Trophoblast cell (in vitro differentiated cells and primary cell): ENCODE measurements around the gene PDIA3.

Source experiments
- DNase-seq, 2 donors: peaks; one replicate each; pipeline ENCODE4 v3.0.0-alpha.2; 2016
- H2AFZ ChIP-seq: 2 replicates; pipeline ENCODE4 v1.6.1; 2013; ENCODE audit warnings: low read length, moderate library complexity, mild to moderate bottlenecking; ENCODE audit not compliant: insufficient read depth, poor library complexity
- H2AK5ac ChIP-seq: 2 replicates; pipeline ENCODE4 v1.6.1; 2013; ENCODE audit warnings: mild to moderate bottlenecking, low read length
- H2BK120ac ChIP-seq: 2 replicates; pipeline ENCODE4 v1.6.1; 2013; ENCODE audit warnings: low read length, mild to moderate bottlenecking, moderate library complexity; ENCODE audit not compliant: insufficient read depth, poor library complexity
- H2BK12ac ChIP-seq: 2 replicates; pipeline ENCODE4 v1.6.1; 2013; ENCODE audit warnings: mild to moderate bottlenecking, low read length, moderate library complexity
- H2BK5ac ChIP-seq: 2 replicates; pipeline ENCODE4 v1.6.1; 2013; ENCODE audit warnings: low read length, low read depth, moderate library complexity, mild to moderate bottlenecking; ENCODE audit not compliant: poor library complexity
- H3K14ac ChIP-seq: 2 replicates; pipeline ENCODE4 v1.6.1; 2013; ENCODE audit warnings: mild to moderate bottlenecking, low read length
- H3K18ac ChIP-seq: 2 replicates; pipeline ENCODE4 v1.6.1; 2013; ENCODE audit warnings: mild to moderate bottlenecking, low read length
- H3K23ac ChIP-seq: 2 replicates; pipeline ENCODE4 v1.6.1; 2013; ENCODE audit warnings: low read length
- H3K27ac ChIP-seq: 2 replicates; pipeline ENCODE4 v1.5.1; 2013; ENCODE audit warnings: low read depth, mild to moderate bottlenecking, inconsistent platforms, low read length, moderate library complexity
- H3K27me3 ChIP-seq: 2 replicates; pipeline ENCODE4 v1.6.1; 2013; ENCODE audit warnings: inconsistent platforms, mild to moderate bottlenecking, low read length, moderate library complexity; ENCODE audit not compliant: insufficient read depth
- H3K36me3 ChIP-seq, 2 experiments: 1 replicate in 1 of 2; 2 replicates in 1 of 2; pipeline ENCODE4 v1.6.1; 2013; ENCODE audit warnings: low read length in 2 of 2, mild to moderate bottlenecking in 2 of 2, moderate library complexity in 1 of 2; ENCODE audit not compliant: insufficient read depth in 2 of 2, control insufficient read depth in 1 of 2
- H3K4ac ChIP-seq: 2 replicates; pipeline ENCODE4 v1.6.1; 2013; ENCODE audit warnings: low read depth, mild to moderate bottlenecking, low read length, moderate library complexity
- H3K4me1 ChIP-seq, 2 experiments: 1 replicate in 1 of 2; 2 replicates in 1 of 2; pipeline ENCODE4 v1.6.1; 2013; ENCODE audit warnings: low read length in 2 of 2, mild to moderate bottlenecking in 2 of 2, moderate library complexity in 1 of 2; ENCODE audit not compliant: insufficient read depth in 2 of 2, control insufficient read depth in 1 of 2
- H3K4me2 ChIP-seq: 2 replicates; pipeline ENCODE4 v1.6.1; 2013; ENCODE audit warnings: inconsistent platforms, mild to moderate bottlenecking, low read length, moderate library complexity
- H3K4me3 ChIP-seq: 2 replicates; pipeline ENCODE4 v1.5.1; 2013; ENCODE audit warnings: mild to moderate bottlenecking, low read depth, low read length, inconsistent platforms
- H3K79me1 ChIP-seq: one replicate; pipeline ENCODE4 v1.6.1; 2013; ENCODE audit warnings: low read length
- H3K79me2 ChIP-seq: 2 replicates; pipeline ENCODE4 v1.6.1; 2013; ENCODE audit warnings: low read length, mild to moderate bottlenecking; ENCODE audit not compliant: control insufficient read depth, insufficient read depth, poor library complexity
- H3K9ac ChIP-seq: 2 replicates; pipeline ENCODE4 v1.6.1; 2013; ENCODE audit warnings: mild to moderate bottlenecking, low read length
- H3K9me3 ChIP-seq: 2 replicates; pipeline ENCODE4 v1.6.1; 2013; ENCODE audit warnings: low read depth, mild to moderate bottlenecking, control low read depth, inconsistent platforms, low read length; ENCODE audit not compliant: insufficient read depth
- H4K12ac ChIP-seq: 2 replicates; pipeline ENCODE4 v1.6.1; 2013; ENCODE audit warnings: low read depth, mild to moderate bottlenecking, low read length, moderate library complexity
- H4K8ac ChIP-seq: 2 replicates; pipeline ENCODE4 v1.6.1; 2013; ENCODE audit warnings: low read depth, mild to moderate bottlenecking, low read length, moderate library complexity
- H4K91ac ChIP-seq: one replicate; pipeline ENCODE4 v1.6.1; 2013; ENCODE audit warnings: low read depth, mild to moderate bottlenecking, low read length, moderate library complexity
- WGBS: extraction: QIAGEN DNeasy Blood & Tissue Kit; methylation state at CpG from one replicate; pipeline ENCODE4 v1.1.7; 2013; ENCODE audit warnings: missing lambda C conversion rate; ENCODE audit not compliant: insufficient read length, insufficient coverage; ENCODE audit errors: extremely low coverage; 5-methylcytosine and 5-hydroxymethylcytosine counted together

The PDIA3 gene

DNA sequence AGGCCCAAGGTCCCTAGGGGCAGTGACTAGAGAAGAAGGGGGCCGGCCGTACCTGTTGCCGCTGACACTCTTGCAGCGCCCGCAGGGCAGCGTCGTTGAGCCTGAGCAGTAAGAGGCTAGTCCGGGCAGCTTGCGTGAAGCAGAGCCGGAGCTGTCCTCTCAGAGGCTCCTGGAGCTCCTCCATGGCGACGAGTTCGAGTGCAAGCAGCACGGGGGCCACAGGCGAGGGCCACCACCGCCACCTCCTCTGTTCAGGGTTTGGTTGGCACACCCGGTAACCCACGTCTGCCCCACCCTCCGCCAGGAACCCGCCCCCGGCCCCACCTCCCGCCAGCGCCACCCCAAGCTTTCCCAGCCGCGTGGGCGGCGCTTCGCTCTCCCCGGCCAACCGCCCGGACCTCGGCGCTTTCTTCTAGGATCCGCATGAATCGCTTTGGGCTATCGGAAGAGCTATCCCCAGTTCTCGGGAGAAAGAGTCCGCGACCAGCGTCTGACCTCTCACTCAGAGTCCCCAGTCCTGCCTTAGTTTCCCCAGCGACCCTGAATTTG lies 30.6 kb downstream of the PDIA3 start, which contains the start of gene ELL3:
Gene ELL3 (minus strand): TSS at position 249 of the 549 bp plus-strand sequence. CDS start 65 bp downstream, at position 184.
- peaks cover 3 to 12% of the 10 kb centered on the region in 2 experiments for H3K4me1 ChIP-seq
- no peak within 1 kb of the TSS for H3K27ac ChIP-seq
- no peaks in the 10 kb centered on the region for H3K9me3 ChIP-seq
- H4K12ac ChIP-seq = no peak within 1 kb of the TSS
- peaks cover 6 to 17% of the 10 kb centered on the region in 2 experiments for H3K36me3 ChIP-seq
- H4K91ac ChIP-seq = no peak within 1 kb of the TSS
- peak within 1 kb of the TSS; percentile 61 for H3K4me3 ChIP-seq
- no peak within 1 kb of the TSS for H2BK120ac ChIP-seq
- H3K79me1 ChIP-seq = peaks cover 2% of the 10 kb centered on the region
- H3K79me2 ChIP-seq = no peaks in the 10 kb centered on the region
- H3K9ac ChIP-seq = no peak within 1 kb of the TSS
- no peak within 1 kb of the TSS for H3K4ac ChIP-seq
- no peak within 1 kb of the TSS for H3K23ac ChIP-seq
- H3K14ac ChIP-seq = peak within 1 kb of the TSS; percentile 29
- H2BK5ac ChIP-seq = no peak within 1 kb of the TSS
- DNase-seq = peak; percentile 79
- peak within 1 kb of the TSS; percentile 70 for H4K8ac ChIP-seq
- peak within 1 kb of the TSS; percentile 95 for H2AFZ ChIP-seq
- no peaks in the 10 kb centered on the region for H3K27me3 ChIP-seq
- no peak within 1 kb of the TSS for H2BK12ac ChIP-seq
- H2AK5ac ChIP-seq = no peak within 1 kb of the TSS
- H3K18ac ChIP-seq = no peak within 1 kb of the TSS
- WGBS = no CpG with 5 or more reads among the region's 41 CpGs
- H3K4me2 ChIP-seq = peak within 1 kb of the TSS; percentile 73

DNA sequence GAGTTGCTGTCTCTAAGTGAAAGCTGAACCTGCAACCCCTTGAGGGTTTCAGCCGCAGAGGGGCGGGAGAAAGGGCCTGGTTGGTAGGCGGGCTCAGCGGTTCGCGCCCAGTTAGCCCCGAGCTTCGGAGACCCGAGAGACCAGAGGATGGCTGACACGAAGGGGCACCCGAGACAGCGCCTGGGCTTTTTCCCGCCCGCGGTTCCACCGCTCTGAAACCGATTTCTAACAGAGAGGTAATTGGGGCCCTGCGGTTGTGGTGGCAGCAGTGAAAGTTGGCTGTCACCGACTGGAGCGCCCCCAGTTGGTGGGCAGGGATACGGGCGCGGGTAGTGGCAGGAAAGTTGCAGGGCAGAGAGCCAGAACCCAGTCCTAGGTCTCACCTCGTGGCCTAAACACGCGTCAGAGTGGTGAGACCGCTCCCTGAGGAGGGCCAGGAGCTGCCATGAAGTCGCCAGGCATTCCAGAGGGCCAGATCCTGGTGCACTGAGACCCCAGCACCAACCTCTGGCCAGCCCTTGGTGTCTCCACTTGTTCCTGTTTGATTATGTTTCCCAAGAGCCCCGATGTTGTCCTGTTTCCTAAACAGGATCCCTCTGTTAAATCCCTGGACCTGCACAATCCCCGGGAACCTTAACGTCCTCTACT lies 31.2 kb downstream of the PDIA3 start:
- Histone ChIP-seq H3K4me3 (peak overlapping the region; percentile 61), H2BK120ac (no peak overlapping the region), H2BK5ac (no peak overlapping the region), H2AK5ac (no peak overlapping the region), H3K27me3 (no peaks in the 10 kb centered on the region), H3K36me3 (peaks cover 5 to 13% of the 10 kb centered on the region in 2 experiments), H4K91ac (no peak overlapping the region), H3K4me1 (peaks cover 3 to 12% of the 10 kb centered on the region in 2 experiments), H2BK12ac (no peak overlapping the region), H3K14ac (peak overlapping the region; percentile 29), H3K79me2 (no peaks in the 10 kb centered on the region), H3K4me2 (peak overlapping the region; percentile 73), H4K12ac (no peak overlapping the region), H3K9me3 (no peaks in the 10 kb centered on the region), H3K23ac (no peak overlapping the region), H4K8ac (peak overlapping the region; percentile 70), H3K79me1 (peaks cover 2% of the 10 kb centered on the region), H3K27ac (no peak overlapping the region), H3K18ac (no peak overlapping the region), H3K4ac (no peak overlapping the region), H2AFZ (peak overlapping the region; percentile 95), H3K9ac (no peak overlapping the region)
- DNase-seq = peak; percentile 67 to 70
- WGBS = no CpG with 5 or more reads among the region's 31 CpGs

DNA sequence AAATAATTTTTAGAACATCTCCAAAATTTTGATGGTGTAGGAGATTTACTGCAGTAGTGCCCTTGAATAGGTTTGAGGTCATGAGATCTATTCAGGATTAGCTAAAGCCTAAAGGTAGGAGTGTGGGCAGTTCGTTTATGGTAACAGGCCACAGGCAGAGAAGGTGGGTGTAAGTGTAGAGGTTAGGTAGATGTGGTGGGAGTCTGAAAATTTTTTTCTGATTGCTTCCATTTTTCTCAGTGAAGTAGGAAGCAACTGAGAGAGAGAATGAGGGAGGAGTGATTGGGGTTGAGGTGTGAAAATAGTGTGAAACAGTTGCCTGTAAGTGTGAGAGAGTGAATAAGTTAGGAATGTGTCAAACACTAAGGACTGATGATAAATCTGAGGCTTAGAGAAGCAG lies 32.8 kb downstream of the PDIA3 start:
- Histone ChIP-seq H3K27me3 (no peaks in the 10 kb centered on the region), H4K12ac (no peak overlapping the region), H2AFZ (no peak overlapping the region), H3K27ac (no peak overlapping the region), H3K4me3 (no peak overlapping the region), H3K14ac (no peak overlapping the region), H2BK5ac (no peak overlapping the region), H3K18ac (no peak overlapping the region), H3K4me2 (no peak overlapping the region), H3K4ac (no peak overlapping the region), H4K8ac (no peak overlapping the region), H3K4me1 (peaks cover 3 to 12% of the 10 kb centered on the region in 2 experiments), H4K91ac (no peak overlapping the region), H3K9ac (no peak overlapping the region), H2BK120ac (no peak overlapping the region), H3K36me3 (peaks cover 2% of the 10 kb centered on the region in 2 experiments), H3K9me3 (no peaks in the 10 kb centered on the region), H2BK12ac (no peak overlapping the region), H3K79me1 (peaks cover 2% of the 10 kb centered on the region), H3K23ac (no peak overlapping the region), H3K79me2 (no peaks in the 10 kb centered on the region), H2AK5ac (no peak overlapping the region)
- no CpG with 5 or more reads among the region's 1 CpG for WGBS
- DNase-seq = no peak

DNA sequence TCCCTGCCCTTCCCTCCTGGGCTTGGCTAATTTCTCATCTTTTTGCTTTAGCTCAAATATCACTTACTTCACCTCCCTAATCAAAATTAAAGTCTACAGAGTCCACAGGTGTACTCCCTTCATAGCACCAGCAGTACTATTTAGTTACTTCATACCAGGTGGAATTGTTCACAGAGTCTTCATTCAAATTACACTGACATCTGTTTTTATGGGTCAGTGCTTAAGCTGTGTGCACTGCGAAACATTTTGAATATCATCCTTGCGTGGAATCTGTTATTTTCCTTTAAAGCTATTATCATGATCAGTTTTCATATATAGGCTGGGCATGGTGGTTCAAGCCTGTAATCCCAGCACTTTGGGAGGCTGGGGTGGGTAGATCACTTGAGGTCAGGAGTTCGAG lies 43.2 kb downstream of the PDIA3 start:
- H3K9ac ChIP-seq = no peak overlapping the region
- H2AK5ac ChIP-seq = no peak overlapping the region
- H3K36me3 ChIP-seq = peaks cover 11 to 12% of the 10 kb centered on the region in 2 experiments
- no peak overlapping the region for H3K23ac ChIP-seq
- no peak for DNase-seq
- H3K79me2 ChIP-seq = peaks cover 12% of the 10 kb centered on the region
- WGBS = no CpG with 5 or more reads among the region's 3 CpGs
- H3K9me3 ChIP-seq = no peaks in the 10 kb centered on the region
- H3K79me1 ChIP-seq = peaks cover 10% of the 10 kb centered on the region
- H3K4me1 ChIP-seq = peaks cover 7 to 11% of the 10 kb centered on the region in 2 experiments
- H3K4ac ChIP-seq = no peak overlapping the region
- no peak overlapping the region for H3K14ac ChIP-seq
- no peak overlapping the region for H2BK12ac ChIP-seq
- no peak overlapping the region for H3K27ac ChIP-seq
- H4K91ac ChIP-seq = no peak overlapping the region
- no peaks in the 10 kb centered on the region for H3K27me3 ChIP-seq
- H2BK5ac ChIP-seq = no peak overlapping the region
- no peak overlapping the region for H4K8ac ChIP-seq
- no peak overlapping the region for H2AFZ ChIP-seq
- H3K4me3 ChIP-seq = no peak overlapping the region
- no peak overlapping the region for H3K4me2 ChIP-seq
- no peak overlapping the region for H4K12ac ChIP-seq
- H2BK120ac ChIP-seq = no peak overlapping the region
- no peak overlapping the region for H3K18ac ChIP-seq
